Psoas muscle (tissue), 8 donors: ENCODE results near the gene FOXN3. TPM values are rescaled to one million over a fixed set of nuclear protein-coding genes. Genes with fewer than 3 reads are reported as not detected.

Source experiments
- ATAC-seq, 4 donors: fragments of 200-7000 bp; cut with Tn5 transposase; one replicate each; pipeline ENCODE4 v1.9.1; 2020; ENCODE audit warnings: moderate library complexity in 3 of 4, mild to moderate bottlenecking in 2 of 4
- DNase-seq, 2 donors: peaks; one replicate each; pipeline ENCODE4 v3.0.0-alpha.2; 2020
- H3K27ac ChIP-seq: fragments of 200-600 bp; one replicate; pipeline ENCODE4 v1.8.0; 2022
- H3K27me3 ChIP-seq, 3 donors: fragments of 200-600 bp in 1 of 3; one replicate each; pipeline versions ENCODE4 v1.6.1 to v1.8.0; 2013 to 2022; ENCODE audit warnings: low read length in 2 of 3, mild to moderate bottlenecking in 2 of 3, moderate library complexity in 1 of 3; ENCODE audit not compliant: insufficient read depth in 3 of 3
- H3K36me3 ChIP-seq, 2 donors: fragments of 200-600 bp in 1 of 2; one replicate each; pipeline versions ENCODE4 v1.6.1 to v1.8.0; 2013 to 2022; ENCODE audit warnings: low read depth in 1 of 2, mild to moderate bottlenecking in 1 of 2, moderate library complexity in 1 of 2; ENCODE audit not compliant: insufficient read depth in 1 of 2
- H3K4me1 ChIP-seq: fragments of 200-600 bp; one replicate; pipeline ENCODE4 v1.8.0; 2022
- H3K4me3 ChIP-seq: fragments of 200-600 bp; one replicate; pipeline ENCODE4 v1.8.0; 2022; ENCODE audit warnings: mild to moderate bottlenecking
- H3K9me3 ChIP-seq: fragments of 200-600 bp; one replicate; pipeline ENCODE4 v1.8.0; 2022
- WGBS, 3 donors: extraction: QIAGEN DNeasy Blood & Tissue Kit; methylation state at CpG; one replicate each; pipeline versions ENCODE4 v1.1.6 to v1.1.7; 2013; 5-methylcytosine and 5-hydroxymethylcytosine counted together
- intact Hi-C, 2 donors: fragments of 100-400 bp; cut with DNase I; formaldehyde crosslinking; loops; one replicate each; pipeline versions ENCODE4 v1.11.0 to v1.14.2; 2022
- polyA plus RNA-seq, 3 donors: library from polyadenylated mRNA; stranded (reverse); fragments of 200-250 nt; gene quantifications; one replicate each; pipeline ENCODE4 v1.2.3, GENCODE V29; 2013
- total RNA-seq, 4 donors: library from RNA; stranded (reverse); fragmentation: NEBNext Ultra II Directional in 2 of 4; extraction: Animal tissue kit (Norgen Biotek cat#: 25700) in 2 of 4; gene quantifications; one replicate each; pipeline versions ENCODE4 v1.2.1 to v1.2.4, GENCODE V29; 2021 to 2023
- TF ChIP-seq, protein P1 (sequence below): fragments of 200-600 bp; IDR thresholded peaks from one replicate; pipeline ENCODE4 v1.8.0; 2022; ENCODE audit warnings: antibody characterized with exemption
- donor health status: healthy with polysubstance abuse.
- donor health status: DM: no; HTN: no; CAD: no; lungs with moderate emphysema.
- donor health status: Bipolar disorder and iron deficiency.
- donor health status: healthy.
- donor health status: DM: yes; HTN: yes; CAD: no.
- donor health status: DM: no; HTN: no; CAD: no.
- donor health status: DM: no; HTN: no; CAD: no.
- donor health status: DM: yes; HTN: yes; CAD: no.

Gene FOXN3
- total and polyA plus RNA-seq, 7 donors, result 10.1 to 123 (median 73.6) TPM

DNA sequence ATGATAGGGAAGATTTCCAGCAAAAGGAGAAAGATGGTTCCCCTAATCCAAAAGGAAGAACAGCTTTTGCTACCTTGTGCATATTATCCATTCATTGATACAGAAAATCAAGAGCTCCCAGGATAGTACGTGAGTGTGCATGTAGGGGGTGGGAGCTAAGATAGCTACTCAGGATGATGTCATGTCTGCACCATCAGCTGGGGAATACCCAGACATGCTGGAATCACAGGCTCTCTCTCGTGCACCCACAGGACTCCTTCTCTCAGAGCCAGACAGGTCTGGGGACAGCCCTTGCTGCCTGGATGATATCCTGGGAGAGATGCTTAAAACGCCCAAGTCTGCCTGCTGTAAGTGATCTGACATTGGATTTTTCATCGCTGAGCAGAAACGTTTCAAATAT is 38.9 kb downstream of the FOXN3 start:
- intact Hi-C loops, result no loop called here
- no peaks in the 10 kb centered on the region for H3K27me3 ChIP-seq
- ATAC-seq (peak in 3 of 4 donors; percentile 46 to 62 (median 57)), DNase-seq (no peak)
- peaks cover 11% of the 10 kb centered on the region for H3K4me1 ChIP-seq
- TF ChIP-seq, protein P1, sequence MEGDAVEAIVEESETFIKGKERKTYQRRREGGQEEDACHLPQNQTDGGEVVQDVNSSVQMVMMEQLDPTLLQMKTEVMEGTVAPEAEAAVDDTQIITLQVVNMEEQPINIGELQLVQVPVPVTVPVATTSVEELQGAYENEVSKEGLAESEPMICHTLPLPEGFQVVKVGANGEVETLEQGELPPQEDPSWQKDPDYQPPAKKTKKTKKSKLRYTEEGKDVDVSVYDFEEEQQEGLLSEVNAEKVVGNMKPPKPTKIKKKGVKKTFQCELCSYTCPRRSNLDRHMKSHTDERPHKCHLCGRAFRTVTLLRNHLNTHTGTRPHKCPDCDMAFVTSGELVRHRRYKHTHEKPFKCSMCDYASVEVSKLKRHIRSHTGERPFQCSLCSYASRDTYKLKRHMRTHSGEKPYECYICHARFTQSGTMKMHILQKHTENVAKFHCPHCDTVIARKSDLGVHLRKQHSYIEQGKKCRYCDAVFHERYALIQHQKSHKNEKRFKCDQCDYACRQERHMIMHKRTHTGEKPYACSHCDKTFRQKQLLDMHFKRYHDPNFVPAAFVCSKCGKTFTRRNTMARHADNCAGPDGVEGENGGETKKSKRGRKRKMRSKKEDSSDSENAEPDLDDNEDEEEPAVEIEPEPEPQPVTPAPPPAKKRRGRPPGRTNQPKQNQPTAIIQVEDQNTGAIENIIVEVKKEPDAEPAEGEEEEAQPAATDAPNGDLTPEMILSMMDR, result no peak
- no peak overlapping the region for H3K27ac ChIP-seq
- no peak overlapping the region for H3K4me3 ChIP-seq
- no peaks in the 10 kb centered on the region for H3K9me3 ChIP-seq
- H3K36me3 ChIP-seq, result no peaks in the 10 kb centered on the region
- 47 to 60% (median 56%) methylated on average over 5 of the region's 5 CpGs for whole genome bisulfite sequencing, 3 donors

DNA sequence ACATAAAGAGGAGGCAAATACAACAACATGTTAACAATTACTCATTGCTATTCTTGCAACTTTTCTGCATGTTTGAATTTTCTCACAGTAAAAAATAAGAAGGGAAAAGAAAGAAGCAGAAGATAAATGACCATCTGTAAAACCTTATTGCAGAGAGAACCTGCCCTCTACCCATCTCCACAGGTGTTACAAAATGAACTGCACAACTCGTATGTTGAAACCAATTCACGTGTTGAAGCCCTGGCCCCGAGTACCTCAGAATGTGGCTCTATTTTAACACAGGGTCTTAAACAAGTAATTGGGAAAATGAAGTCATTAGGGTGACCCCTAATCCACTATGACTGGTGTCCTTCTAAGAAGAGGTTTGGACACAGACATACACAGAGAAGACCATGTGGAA is 39.5 kb downstream of the FOXN3 start:
- no peaks in the 10 kb centered on the region for H3K9me3 ChIP-seq
- ATAC-seq (no peak), DNase-seq (no peak)
- H3K27me3 ChIP-seq, result no peaks in the 10 kb centered on the region
- intact Hi-C loops, result no loop called here
- no peaks in the 10 kb centered on the region for H3K36me3 ChIP-seq
- WGBS, 3 donors, result 90 to 96% (median 92%) methylated on average over 3 of the region's 3 CpGs
- H3K27ac ChIP-seq, result no peak overlapping the region
- TF ChIP-seq, protein P1, result no peak
- no peak overlapping the region for H3K4me3 ChIP-seq
- H3K4me1 ChIP-seq, result peaks cover 15% of the 10 kb centered on the region

DNA sequence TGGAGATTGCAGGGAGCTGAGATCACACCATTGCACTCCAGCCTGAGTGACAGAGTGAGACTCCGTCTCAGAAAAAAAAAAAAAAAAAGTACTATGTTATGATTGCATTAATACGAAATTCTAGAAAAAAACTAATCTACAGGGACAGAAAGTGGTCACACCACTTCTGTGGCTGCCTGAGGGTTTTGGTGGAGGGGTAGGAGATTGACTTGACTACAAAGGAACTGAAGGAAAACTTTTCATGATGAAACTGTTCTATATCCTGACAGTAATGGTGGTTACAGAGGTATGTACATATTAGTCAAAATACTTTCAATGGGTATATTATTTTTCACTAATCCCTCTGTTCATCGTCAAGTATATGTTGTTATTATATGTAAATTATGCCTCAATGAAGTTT is 42.1 kb downstream of the FOXN3 start:
- TF ChIP-seq, protein P1, result no peak
- ATAC-seq, result no peak
- Histone ChIP-seq H3K36me3 (no peaks in the 10 kb centered on the region), H3K27me3 (no peaks in the 10 kb centered on the region), H3K9me3 (no peaks in the 10 kb centered on the region), H3K4me3 (no peak overlapping the region), H3K27ac (no peak overlapping the region), H3K4me1 (peaks cover 41% of the 10 kb centered on the region)
- WGBS, 3 donors, result 88 to 98% (median 92%) methylated on average over 3 of the region's 3 CpGs
- intact Hi-C loops, result no loop called here
- DNase-seq, result no peak

DNA sequence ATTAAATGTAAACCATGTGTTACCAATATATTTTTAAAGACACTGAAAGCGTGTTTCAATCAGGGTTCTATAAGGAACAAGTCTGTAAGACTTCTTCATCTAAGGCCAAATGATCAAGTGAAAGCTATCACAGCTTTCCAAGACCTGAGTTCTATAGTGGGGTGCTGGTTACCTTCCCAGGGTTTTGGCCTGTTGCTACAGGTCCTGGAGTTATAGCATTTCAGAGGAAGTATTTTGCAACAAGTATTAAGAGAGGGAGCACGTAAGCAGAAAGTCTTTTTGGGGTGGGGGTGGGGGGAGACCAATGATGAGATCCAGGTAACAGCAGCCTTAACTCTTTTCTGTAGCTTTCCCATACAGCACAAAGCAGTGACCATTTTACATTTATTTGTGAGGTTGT is 43.8 kb downstream of the FOXN3 start:
- Histone ChIP-seq H3K4me3 (no peak overlapping the region), H3K36me3 (no peaks in the 10 kb centered on the region), H3K27me3 (no peaks in the 10 kb centered on the region), H3K9me3 (no peaks in the 10 kb centered on the region), H3K4me1 (peaks cover 47% of the 10 kb centered on the region), H3K27ac (no peak overlapping the region)
- TF ChIP-seq, protein P1, result no peak
- DNase-seq, result no peak
- intact Hi-C loops, result no loop called here
- no peak for ATAC-seq
- 66 to 80% (median 72%) methylated on average over 2 of the region's 2 CpGs for WGBS, 3 donors

DNA sequence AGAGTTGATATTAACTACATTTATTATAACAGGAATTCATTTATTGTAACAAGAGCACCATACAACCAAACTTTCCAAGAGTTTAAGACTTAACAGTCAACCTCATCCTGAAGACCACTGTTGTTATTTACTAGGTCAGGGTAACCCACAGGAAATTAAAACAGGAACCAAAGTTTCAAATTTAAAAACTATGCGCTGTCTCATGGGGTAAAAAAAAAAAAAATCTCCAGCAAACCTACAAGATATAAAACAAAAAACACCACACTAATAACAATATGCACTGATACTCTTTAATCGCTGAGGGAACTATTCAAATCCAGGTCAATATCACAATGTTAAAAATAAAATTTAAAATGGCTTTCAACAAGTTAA is 44.5 kb downstream of the FOXN3 start:
- DNase-seq (no peak), ATAC-seq (no peak)
- Histone ChIP-seq H3K4me3 (no peak overlapping the region), H3K27me3 (no peaks in the 10 kb centered on the region), H3K9me3 (no peaks in the 10 kb centered on the region), H3K4me1 (peaks cover 52% of the 10 kb centered on the region), H3K27ac (no peak overlapping the region), H3K36me3 (no peaks in the 10 kb centered on the region)
- TF ChIP-seq, protein P1, result no peak
- intact Hi-C loops, result no loop called here
- 84 to 89% (median 84%) methylated on average over 2 of the region's 2 CpGs for WGBS, 3 donors
